GM19035 (cell line): Measurements from ENCODE around the gene ZNF491.
"Not testable (repeated sequence)": the region's sequence is repeated elsewhere in the genome, so short reads cannot be mapped to it uniquely, and the experiment has no call there.

Experiments
- ATAC-seq: cut with Tn5 transposase; IDR thresholded peaks from one replicate; pipeline ENCODE4 v1.9.1; 2021; ENCODE audit not compliant: unreplicated experiment

ZNF491 gene

DNA sequence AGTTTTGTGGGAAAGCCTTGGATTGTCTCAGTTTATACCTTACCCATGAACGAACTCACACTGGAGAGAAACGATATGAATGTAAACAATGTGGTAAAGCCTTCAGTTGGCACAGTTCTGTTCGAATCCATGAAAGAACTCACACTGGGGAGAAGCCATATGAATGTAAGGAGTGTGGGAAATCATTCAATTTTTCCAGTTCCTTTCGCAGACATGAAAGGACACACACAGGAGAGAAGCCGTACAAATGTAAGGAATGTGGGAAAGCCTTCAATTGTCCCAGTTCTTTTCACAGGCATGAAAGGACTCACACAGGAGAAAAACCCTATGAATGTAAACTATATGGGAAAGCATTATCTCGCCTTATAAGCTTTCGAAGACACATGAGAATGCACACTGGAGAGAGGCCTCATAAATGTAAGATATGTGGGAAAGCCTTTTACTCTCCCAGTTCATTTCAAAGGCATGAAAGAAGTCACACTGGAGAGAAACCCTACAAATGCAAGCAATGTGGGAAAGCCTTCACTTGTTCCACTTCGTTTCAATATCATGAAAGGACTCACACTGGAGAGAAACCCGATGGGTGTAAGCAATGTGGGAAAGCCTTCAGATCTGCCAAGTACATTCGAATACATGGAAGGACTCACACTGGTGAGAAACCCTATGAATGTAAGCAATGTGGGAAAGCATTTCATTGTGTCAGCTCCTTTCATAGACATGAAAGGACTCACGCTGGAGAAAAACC lies 8.2 kb downstream of the ZNF491 start:
- ATAC-seq: no peak

DNA sequence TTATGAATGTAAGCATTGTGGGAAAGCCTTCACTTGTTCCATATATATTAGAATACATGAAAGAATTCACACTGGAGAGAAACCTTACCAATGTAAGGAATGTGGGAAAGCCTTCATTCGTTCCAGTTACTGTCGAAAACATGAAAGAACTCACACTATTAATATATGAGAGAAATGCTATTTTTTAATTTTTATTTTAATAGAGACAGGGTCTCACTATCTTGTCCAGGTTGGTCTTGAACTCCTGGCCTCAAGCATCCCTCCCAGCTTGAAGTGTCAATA lies 8.7 kb downstream of the ZNF491 start:
- ATAC-seq: no peak

DNA sequence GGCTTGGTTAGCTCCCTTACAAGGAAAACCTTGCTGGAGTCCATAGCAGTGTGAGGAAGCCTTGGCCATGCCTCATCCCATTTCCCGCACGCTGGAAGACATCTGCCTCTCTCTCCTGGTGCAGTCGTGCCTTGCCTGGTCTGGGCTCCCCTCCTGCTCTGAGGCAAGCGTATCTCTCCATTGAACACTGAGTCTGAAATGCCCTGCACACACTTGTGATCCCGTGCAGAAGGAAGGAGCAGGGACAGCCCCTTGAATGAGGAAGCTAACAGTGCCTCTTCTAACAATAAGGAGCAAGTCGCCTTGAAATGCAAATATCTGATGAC lies 15.3 kb downstream of the ZNF491 start:
- no peak for ATAC-seq

DNA sequence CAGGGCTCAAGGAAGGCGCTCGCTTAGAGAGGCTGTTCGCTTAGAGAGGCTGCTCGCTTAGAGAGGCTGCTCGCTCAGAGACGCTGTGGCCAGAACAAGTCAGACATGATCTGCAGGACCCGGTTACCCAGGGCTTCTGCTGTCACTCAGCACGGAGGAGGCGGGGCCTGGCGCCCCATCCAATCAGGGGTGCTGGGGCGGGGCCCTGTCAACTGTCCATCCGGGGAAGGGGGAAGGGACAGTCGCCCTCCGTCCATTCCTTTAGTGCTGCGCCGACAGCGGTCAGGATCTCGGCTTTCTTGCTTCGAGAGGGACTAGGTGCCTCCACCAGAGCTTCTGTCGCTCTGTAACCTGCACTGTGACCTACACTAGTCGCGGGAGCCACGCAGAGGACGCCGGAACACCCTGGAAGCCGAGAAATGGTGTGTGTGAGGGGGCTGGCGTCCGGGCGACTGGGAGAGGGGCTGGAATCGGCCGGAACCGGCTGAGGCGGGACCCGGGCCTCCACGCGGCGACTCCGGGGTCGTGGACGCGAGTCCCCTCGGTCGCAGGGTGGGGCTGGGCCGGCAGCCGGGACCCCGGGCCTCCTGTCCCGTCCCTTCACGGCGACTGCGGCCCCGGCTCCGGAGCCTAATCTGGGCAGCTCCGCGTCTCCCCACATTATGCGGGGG lies 15.8 kb downstream of the ZNF491 start, which contains the start of gene ZNF440:
TSS of gene ZNF440 (plus strand) at position 245 of the 671 bp plus-strand sequence. CDS start at position 420, 175 bp downstream.
- ATAC-seq: peak; percentile 98

DNA sequence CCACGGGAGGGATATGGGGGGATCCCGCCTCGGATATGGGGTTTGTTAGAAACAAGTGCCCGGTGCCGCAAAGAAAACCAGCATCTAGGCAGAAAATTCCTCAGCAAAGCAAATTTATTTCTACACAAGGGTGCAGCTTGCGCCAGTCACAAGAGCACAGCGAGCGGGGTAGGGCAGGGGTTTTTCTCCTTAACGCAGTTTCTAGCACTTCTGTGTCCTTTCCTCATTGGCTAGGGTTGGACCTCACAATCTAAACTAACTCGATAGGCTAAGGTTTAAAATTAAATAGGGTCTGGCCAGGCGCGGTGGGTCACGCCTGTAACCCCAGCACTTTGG lies 16.3 kb downstream of the ZNF491 start:
- ATAC-seq: no peak

DNA sequence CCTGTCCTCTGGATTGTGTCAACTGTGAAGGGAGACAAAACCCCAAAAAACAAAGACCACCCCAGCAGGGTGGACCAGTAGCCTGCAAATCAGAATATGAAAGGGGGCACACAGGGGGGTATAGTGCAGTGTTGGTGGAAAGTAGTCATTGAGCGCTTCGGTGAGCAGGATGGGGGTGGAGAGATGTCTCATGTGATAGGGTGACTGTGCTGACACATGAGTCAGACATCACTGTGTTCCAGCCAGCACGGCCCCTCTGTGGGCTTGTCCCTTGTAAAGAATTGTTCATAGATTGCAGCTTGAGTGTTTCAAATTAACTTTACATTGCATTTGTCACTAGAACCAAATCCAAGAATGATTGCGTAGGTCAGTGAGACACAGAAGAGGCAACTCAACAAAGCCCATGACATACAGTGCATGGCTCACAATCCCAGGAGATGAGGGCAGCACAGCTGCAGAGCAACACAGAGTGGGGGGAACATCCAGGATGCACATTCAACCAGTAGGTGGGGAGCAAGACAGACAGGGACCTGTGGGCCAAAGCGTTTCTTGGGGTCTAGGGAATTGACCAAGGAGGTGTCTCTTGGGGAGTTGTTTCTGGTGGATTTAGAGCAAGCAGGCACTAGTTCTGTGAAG lies 23.3 kb downstream of the ZNF491 start:
- ATAC-seq: no peak

DNA sequence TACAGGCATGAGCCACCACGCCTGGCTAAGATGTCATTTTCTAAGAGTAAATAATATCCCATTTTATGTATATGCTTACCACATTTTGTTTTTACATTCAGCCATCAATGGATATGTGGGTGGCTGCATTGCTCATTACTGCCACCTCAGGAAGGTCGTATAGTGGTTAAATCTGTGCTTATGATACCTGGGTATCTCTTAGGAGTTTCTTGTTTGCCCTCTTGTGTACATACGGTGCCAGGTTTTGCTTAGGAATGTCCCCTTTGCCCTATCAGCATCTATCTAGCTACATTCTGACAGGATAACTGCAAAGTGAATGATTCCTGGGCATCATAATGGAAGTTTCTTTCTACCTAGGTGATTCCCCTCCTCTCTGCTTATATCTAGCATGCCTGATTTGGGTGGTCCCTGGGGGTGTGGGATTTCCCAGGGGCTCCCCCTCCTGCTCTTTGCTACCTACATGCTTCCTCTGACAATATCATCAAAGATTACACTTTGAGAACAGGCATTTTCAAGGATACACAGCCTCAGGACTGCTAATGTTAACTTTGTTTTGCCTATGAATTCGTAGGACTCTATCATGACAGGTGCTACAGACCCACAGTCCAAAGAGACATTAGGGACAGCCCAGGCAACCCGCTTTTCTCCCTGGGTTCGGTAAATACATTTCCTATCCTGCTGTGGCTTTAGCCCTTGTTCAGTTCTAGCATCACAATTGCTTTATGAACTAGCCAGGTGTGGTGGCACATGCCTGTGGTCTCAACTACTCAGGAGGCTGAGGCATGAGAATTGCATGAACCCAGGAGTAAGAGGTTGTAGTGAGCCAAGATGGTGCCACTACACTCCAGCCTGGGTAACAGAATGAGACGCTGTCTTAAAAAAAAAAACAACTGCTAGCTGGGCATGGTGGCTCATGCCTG lies 30.9 kb downstream of the ZNF491 start:
- ATAC-seq: not testable (repeated sequence)

DNA sequence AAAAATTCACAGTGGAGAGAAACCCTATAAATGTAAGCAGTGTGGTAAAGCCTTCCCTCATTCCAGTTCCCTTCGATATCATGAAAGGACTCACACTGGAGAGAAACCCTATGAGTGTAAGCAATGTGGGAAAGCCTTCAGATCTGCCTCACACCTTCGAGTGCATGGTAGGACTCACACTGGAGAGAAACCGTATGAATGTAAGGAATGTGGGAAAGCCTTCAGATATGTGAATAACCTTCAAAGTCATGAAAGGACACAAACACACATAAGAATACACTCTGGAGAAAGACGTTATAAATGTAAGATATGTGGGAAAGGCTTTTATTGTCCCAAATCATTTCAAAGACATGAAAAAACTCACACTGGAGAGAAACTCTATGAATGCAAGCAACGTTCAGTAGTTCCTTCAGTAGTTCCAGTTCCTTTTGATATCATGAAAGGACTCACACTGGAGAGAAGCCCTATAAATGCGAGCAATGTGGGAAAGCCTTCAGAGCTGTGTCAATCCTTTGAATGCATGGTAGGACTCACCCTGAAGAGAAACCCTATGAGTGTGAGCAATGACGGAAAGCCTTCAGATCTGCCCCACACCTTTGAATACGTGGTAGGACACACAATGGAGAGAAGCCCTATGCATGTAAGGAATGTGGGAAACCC lies 34.1 kb downstream of the ZNF491 start:
- ATAC-seq: no peak

DNA sequence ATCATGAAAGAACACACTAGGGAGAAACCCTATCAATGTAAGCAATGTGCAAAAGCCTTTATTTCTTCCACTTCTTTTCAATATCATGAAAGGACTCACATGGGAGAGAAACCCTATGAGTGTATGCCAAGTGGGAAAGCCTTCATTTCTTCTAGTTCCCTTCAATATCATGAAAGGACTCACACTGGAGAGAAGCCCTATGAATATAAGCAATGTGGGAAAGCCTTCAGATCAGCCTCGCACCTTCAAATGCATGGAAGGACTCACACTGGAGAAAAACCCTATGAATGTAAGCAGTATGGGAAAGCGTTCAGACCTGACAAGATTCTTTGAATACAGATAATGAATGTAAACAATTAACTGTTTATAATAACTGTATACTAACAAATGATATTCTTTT lies 35.2 kb downstream of the ZNF491 start:
- ATAC-seq: no peak

DNA sequence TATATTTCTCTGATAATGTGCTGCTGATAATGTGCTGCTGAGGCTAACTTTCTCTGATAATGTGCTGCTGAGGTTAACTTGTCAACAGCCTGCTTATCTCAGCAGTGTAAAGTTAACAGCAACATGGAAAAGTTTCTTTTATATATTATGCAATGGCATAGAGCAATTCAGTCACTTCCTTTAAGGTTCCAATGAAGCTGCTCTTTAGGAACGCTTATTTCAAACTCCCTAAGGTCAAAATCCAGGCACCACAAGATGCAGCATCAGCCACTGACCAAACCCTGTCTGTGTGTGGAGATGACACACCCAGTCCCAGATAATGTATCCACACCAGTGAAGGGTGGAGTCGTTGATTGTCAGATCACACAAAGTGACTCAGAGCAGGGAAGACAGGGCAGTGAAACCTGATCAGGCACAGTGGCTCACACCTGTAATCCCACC lies 37.3 kb downstream of the ZNF491 start:
- not testable (repeated sequence) for ATAC-seq

DNA sequence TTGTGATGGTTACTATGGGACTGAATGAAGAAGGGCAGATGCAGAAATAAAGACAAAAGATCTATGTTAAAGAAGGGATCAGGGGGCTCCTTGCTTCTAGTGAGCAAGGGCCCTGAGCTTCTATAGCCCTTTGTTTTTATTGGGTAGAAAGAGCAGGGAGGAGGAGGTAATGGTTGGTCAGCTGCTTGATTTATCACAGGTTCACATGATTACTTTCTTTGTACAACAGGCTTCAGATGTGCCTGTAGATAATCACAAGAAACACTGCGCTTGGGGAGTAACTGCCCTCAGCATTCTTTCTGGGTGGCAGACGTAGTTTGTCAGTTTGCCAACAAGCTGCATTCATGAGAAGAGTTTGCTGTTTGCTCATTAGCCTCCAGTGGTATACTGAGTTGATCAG lies 45.4 kb downstream of the ZNF491 start:
- no peak for ATAC-seq

DNA sequence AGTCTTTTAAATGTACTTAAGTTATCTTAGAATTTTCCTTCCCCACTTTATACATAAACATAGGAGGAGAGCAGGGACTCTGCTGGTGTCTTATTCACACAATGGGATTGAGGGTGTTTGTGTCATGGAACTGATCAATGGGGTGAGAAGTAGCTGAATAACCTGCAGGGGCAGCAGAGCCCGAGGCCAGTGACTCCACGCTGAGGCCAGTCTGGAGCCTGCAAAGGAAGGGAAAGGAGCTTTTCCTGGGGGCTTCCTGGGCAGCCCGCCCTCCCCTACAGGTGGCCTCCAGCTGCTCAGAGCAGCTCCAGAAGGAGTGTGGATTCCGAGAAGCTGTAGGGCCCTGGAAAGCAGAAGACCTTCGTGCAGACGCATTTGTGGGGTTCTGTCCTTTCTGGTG lies 49.3 kb downstream of the ZNF491 start:
- ATAC-seq: not testable (repeated sequence)

DNA sequence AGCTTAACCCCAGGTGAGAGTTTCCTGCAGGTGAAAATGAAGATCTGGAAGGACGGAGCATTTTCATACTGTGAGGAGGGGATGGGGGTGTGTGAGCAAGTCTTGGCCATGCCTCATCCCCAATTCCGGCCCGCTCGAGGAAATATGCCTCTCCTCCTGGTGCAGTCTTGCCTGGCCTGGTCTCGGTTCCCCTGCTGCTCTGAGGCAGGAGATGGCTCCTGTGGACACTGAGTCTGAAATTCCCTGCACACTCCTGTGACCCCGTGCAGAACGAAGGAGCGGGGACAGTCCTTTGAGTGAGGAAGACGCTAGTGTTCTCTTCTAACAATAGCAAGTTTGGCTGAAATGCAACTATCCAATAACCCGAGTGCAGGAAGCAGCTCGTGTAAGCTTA lies 49.9 kb downstream of the ZNF491 start:
- ATAC-seq: no peak

DNA sequence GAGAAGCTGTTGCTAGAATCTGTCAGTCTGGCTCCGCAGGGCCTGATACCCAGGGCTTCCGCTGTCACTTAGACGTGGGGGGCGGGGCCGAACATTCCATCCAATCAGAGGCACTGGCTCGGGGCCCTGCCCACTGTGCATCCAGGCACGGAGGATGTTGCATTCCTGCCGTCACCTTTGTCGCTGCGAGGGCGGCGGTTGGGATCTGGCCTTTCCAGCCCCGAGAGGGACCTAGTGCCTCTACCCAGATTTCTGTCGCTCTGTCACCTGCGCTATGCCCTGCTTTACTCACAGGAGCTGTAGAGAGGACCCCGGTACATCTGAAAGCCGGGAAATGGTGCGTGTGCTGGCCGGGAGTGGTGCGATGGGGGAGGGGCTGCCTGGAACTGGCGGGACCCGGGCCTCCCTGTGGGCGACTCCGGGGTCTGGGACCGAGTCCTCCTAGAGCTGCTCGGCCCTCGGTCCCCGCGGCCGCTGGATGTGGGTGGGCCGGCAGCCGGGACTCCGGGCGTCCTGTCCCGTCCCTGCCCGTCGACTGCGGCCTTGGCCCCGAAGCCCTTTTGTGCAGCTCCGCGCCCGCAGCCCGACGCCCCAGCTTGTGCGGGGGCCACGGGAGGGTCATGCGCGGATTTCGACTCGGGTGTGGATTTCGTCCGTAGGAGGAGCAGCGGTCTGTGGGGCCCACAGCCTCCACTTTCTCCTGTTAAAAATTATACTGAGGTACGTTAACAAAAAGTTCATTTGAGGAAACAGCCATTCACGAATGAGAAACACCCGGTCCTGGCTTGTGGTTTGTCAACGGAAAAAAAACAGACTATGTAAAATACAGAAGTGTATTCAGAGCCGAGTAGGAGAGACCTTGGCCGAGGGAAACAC lies 50.5 kb downstream of the ZNF491 start, which contains the start of gene ZNF439:
TSS of gene ZNF439 (plus strand) at position 133 of the 876 bp plus-strand sequence. CDS start at position 275, 142 bp downstream.
- no peak for ATAC-seq

DNA sequence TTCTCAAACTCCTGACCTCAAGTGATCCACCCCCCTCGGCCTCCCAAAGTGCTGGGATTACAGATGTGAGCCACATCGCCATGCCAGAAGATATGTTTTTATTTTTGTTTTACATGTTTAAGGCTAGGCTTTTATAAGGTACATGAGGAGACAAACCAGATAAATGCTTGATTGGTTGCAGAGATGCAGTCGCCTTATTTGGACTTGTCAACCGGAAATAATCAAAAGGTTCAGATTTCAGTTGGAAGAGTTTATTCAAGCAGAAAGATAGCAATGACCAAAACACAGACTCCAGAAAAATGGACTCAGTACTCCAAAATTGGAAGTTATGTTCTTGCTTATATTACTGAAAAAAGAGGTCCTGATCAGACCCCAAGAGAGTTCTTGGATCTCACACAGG lies 52.0 kb downstream of the ZNF491 start:
- ATAC-seq: not testable (repeated sequence)

DNA sequence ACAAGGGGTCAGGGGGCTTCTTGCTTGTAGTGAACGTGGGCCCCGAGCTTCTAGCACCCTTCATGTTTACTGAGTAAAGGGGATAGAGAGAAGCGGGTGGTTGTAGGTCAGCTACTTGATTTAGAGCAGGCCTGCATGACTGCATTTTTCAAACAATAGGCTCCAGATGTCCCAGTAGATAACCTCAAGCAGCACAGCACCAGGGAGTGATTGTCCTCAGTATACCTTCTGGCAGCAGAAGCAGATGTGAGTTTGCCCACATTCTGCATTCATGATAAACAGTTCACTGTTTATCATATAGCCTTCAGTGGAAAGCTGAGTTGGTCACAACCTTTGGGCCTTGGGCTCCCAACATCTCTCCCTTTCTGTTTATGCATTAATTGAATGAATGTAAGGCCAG lies 55.0 kb downstream of the ZNF491 start:
- no peak for ATAC-seq

DNA sequence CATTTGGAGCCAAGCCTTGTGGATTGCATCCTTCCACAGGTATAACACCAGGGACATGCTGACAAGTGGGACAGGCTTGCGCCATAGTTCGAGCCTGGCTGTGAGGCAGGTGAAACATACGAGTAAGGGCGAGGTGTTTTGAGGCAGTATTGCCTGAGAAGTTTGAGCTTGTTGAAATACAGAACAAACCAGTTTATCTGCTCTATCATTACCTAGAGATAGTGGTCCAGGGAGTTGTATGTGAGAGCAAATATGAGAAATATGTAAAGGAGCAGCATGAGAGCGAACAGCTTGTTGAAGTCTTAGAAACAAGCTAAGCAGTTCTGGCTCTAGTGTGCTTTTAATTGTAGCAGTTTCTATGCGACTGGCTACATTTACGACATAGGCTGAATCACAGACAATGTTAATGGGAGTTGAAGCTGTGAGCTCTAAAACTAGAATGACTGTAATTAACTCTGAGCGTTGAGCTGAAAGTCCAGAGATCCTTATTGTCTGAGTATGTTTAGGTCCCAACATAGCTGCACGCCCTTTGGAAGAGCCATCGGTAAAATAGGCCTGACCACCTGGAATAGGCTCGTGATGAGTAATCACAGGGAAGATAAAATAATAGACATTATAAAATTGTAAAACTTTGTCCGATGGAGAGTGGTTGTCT lies 58.4 kb downstream of the ZNF491 start:
- ATAC-seq: no peak
